Breast epithelium (tissue), 3 donors: Measurements from ENCODE around the gene TAF11.

Experiments
- CTCF ChIP-seq, 3 donors: fragments of 450-650 bp; IDR thresholded peaks; one replicate each; pipeline ENCODE4 v1.5.1; 2016 to 2017; ENCODE audit warnings: antibody characterized with exemption in 3 of 3, mild to moderate bottlenecking in 3 of 3, moderate library complexity in 3 of 3
- POLR2A ChIP-seq: fragments of 450-650 bp; IDR thresholded peaks from one replicate; pipeline ENCODE4 v1.6.1; 2016; ENCODE audit warnings: antibody characterized with exemption, mild to moderate bottlenecking, moderate library complexity
- POLR2AphosphoS5 ChIP-seq, 3 donors: sonication (generic); formaldehyde crosslinking; IDR thresholded peaks; one replicate each; pipeline ENCODE4 v1.6.1; 2017; ENCODE audit warnings: antibody characterized with exemption in 3 of 3

GRCh38 chr6:34829137-34829536, 58.7 kb downstream of the TAF11 start:
- no peak for TF ChIP-seq CTCF (IDR thresholded peaks at IDR 0.05)
- no peak for TF ChIP-seq POLR2A
- no peak for TF ChIP-seq POLR2AphosphoS5 (IDR thresholded peaks at IDR 0.05)
